GM12801 (cell line): ENCODE data around the gene IMPDH1.

ENCODE experiments used
- CTCF ChIP-seq: IDR thresholded peaks from one replicate; pipeline ENCODE4 v1.5.1; 2011; ENCODE audit warnings: control low read depth; ENCODE audit not compliant: insufficient read length; ENCODE audit errors: extremely low read depth

Gene IMPDH1

GRCh38 chr7:128400566-128400965 lies 9.2 kb downstream of the IMPDH1 start:
- no peak for TF ChIP-seq CTCF

- no peak for TF ChIP-seq CTCF
Observed at GRCh38 chr7:128399991-128400390, 9.8 kb downstream of the IMPDH1 start.

GRCh38 chr7:128398841-128399135 lies 11.0 kb downstream of the IMPDH1 start:
- no peak for TF ChIP-seq CTCF

- TF ChIP-seq CTCF: peak; percentile 37
Observed at GRCh38 chr7:128398016-128398840, 11.6 kb downstream of the IMPDH1 start.

GRCh38 chr7:128396357-128396756 lies 13.4 kb downstream of the IMPDH1 start:
- TF ChIP-seq CTCF: no peak

- no peak for TF ChIP-seq CTCF
Observed at GRCh38 chr7:128395748-128396147, 14.0 kb downstream of the IMPDH1 start.

GRCh38 chr7:128394904-128395496 lies 14.8 kb downstream of the IMPDH1 start:
- TF ChIP-seq CTCF: no peak
